ENCODE results near the gene MAPK14. TPM values are rescaled to one million over a fixed set of nuclear protein-coding genes. Genes with fewer than 3 reads are reported as not detected.
"Not testable (repeated sequence)": the region's sequence is repeated elsewhere in the genome, so short reads cannot be mapped to it uniquely, and the experiment has no call there.

Gene MAPK14
- total and polyA plus RNA-seq, 2 donors from 2014 or later: 19.9 to 56.6 TPM

DNA sequence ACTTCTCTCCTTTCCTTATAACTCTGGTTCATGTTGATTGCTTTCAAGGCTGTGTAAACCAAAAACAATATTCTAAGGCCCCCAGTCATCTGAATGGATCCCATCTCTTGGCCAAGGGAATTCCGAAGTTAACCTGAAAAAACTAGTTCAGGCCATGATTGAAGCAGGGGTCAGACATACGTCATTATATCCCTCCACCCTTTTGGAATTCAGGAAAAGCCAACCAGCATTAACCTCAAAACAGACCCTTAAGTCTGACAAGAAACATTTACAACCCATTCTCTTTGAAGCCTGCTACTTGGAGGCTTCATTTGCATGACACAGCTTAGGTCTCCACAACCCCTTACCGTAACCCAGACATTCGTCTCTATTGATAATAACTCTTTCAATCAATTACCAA, 42.9 kb upstream of the MAPK14 start:
- Histone ChIP-seq H3K36me3 (ENCODE audit: control insufficient read depth in 2 of 3, insufficient read depth in 3 of 3, low read length in 3 of 3) (no peaks in the 10 kb centered on the region), H3K27me3 (ENCODE audit: control insufficient read depth, insufficient read depth, low read length) (no peaks in the 10 kb centered on the region), H3K27ac (ENCODE audit: low read depth in 2 of 2, low read length in 2 of 2) (no peak overlapping the region), H3K9ac (ENCODE audit: low read length in 3 of 3) (no peak overlapping the region), H3K9me3 (ENCODE audit: control insufficient read depth in 2 of 3, insufficient read depth in 1 of 3, low read length in 3 of 3) (no peaks in the 10 kb centered on the region), H3K4me3 (ENCODE audit: low read length in 3 of 3) (no peak overlapping the region), H3K4me1 (ENCODE audit: control insufficient read depth in 2 of 3, insufficient read depth in 2 of 3, low read depth in 1 of 3, low read length in 3 of 3) (no peaks in the 10 kb centered on the region)
- intact Hi-C loops (cut with DNase I): no loop called here
- no peak for FAIRE-seq
- TF ChIP-seq, protein P1, sequence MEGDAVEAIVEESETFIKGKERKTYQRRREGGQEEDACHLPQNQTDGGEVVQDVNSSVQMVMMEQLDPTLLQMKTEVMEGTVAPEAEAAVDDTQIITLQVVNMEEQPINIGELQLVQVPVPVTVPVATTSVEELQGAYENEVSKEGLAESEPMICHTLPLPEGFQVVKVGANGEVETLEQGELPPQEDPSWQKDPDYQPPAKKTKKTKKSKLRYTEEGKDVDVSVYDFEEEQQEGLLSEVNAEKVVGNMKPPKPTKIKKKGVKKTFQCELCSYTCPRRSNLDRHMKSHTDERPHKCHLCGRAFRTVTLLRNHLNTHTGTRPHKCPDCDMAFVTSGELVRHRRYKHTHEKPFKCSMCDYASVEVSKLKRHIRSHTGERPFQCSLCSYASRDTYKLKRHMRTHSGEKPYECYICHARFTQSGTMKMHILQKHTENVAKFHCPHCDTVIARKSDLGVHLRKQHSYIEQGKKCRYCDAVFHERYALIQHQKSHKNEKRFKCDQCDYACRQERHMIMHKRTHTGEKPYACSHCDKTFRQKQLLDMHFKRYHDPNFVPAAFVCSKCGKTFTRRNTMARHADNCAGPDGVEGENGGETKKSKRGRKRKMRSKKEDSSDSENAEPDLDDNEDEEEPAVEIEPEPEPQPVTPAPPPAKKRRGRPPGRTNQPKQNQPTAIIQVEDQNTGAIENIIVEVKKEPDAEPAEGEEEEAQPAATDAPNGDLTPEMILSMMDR (IDR thresholded peaks at IDR 0.05; ENCODE audit: borderline replicate concordance, extremely low read depth, insufficient read depth): no peak
- DNase-seq: no peak

DNA sequence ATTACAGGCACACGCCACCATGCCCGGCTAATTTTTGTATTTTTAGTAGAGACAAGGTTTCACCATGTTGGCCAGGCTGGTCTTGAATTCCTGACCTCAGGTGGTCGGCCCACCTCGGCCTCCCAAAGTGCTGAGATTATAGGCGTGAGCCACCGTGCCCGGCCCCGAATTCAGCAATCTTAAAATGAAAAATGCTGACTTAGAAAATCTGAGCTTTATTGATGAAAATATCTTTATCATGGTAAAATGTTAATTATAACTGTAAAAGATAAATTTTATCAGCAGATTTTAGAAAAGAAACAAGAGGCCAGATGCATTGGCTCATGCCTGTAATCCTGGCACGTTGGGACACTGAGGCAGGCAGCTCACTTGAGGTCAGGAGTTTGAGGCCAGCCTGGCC, 39.6 kb upstream of the MAPK14 start:
- H3K4me1 ChIP-seq (ENCODE audit: control insufficient read depth in 2 of 3, insufficient read depth in 2 of 3, low read depth in 1 of 3, low read length in 3 of 3); DNase-seq; intact Hi-C loops (cut with DNase I); H3K4me3 ChIP-seq (ENCODE audit: low read length in 3 of 3); FAIRE-seq; H3K36me3 ChIP-seq (ENCODE audit: control insufficient read depth in 2 of 3, insufficient read depth in 3 of 3, low read length in 3 of 3); H3K27me3 ChIP-seq (ENCODE audit: control insufficient read depth, insufficient read depth, low read length); H3K9me3 ChIP-seq (ENCODE audit: control insufficient read depth in 2 of 3, insufficient read depth in 1 of 3, low read length in 3 of 3); H3K27ac ChIP-seq (ENCODE audit: low read depth in 2 of 2, low read length in 2 of 2); H3K9ac ChIP-seq (ENCODE audit: low read length in 3 of 3): not testable (repeated sequence)

DNA sequence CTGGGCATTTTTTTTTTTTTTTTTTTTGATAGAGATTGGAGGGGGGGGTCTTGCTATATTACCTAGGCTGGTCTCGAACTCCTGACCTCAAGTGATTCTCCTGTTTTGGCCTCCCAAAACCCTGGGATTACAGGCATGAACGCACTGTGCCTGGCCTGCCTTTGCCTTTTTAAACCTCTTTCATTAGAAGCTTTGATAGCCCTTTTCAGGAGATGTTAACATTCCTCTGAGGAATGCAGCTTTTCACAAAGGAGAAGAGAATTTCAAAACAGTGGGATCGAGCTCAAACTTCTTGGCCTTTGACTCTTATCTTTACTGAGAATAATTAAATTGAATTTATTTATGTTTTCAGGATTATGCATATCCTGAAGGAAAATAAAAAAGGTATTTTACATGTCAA, 34.5 kb upstream of the MAPK14 start:
- Histone ChIP-seq H3K9ac (ENCODE audit: low read length in 3 of 3) (no peak overlapping the region), H3K27ac (ENCODE audit: low read depth in 2 of 2, low read length in 2 of 2) (no peak overlapping the region), H3K36me3 (ENCODE audit: control insufficient read depth in 2 of 3, insufficient read depth in 3 of 3, low read length in 3 of 3) (no peaks in the 10 kb centered on the region), H3K4me3 (ENCODE audit: low read length in 3 of 3) (no peak overlapping the region), H3K9me3 (ENCODE audit: control insufficient read depth in 2 of 3, insufficient read depth in 1 of 3, low read length in 3 of 3) (peaks cover 0 to 2% (median 0%) of the 10 kb centered on the region in 3 donors), H3K4me1 (ENCODE audit: control insufficient read depth in 2 of 3, insufficient read depth in 2 of 3, low read depth in 1 of 3, low read length in 3 of 3) (no peaks in the 10 kb centered on the region), H3K27me3 (ENCODE audit: control insufficient read depth, insufficient read depth, low read length) (no peaks in the 10 kb centered on the region)
- TF ChIP-seq, protein P1 (IDR thresholded peaks at IDR 0.05; ENCODE audit: borderline replicate concordance, extremely low read depth, insufficient read depth): no peak
- no peak for DNase-seq
- FAIRE-seq: no peak
- intact Hi-C loops (cut with DNase I): no loop called here

GRCh38 chr6:36000451-36000850, 27.2 kb upstream of the MAPK14 start:
- intact Hi-C loops (cut with DNase I): no loop called here

More at GRCh38 chr6:36000451-36000850, 27.2 kb upstream of the MAPK14 start:
- no peaks in the 10 kb centered on the region for H3K36me3 ChIP-seq (ENCODE audit: control insufficient read depth in 2 of 3, insufficient read depth in 3 of 3, low read length in 3 of 3)
- H3K4me1 ChIP-seq (ENCODE audit: control insufficient read depth in 2 of 3, insufficient read depth in 2 of 3, low read depth in 1 of 3, low read length in 3 of 3): no peaks in the 10 kb centered on the region
- H3K9me3 ChIP-seq (ENCODE audit: control insufficient read depth in 2 of 3, insufficient read depth in 1 of 3, low read length in 3 of 3): no peaks in the 10 kb centered on the region
- TF ChIP-seq, protein P1 (IDR thresholded peaks at IDR 0.05; ENCODE audit: borderline replicate concordance, extremely low read depth, insufficient read depth): no peak
- DNase-seq (no peak), FAIRE-seq (no peak)
- H3K4me3 ChIP-seq (ENCODE audit: low read length in 3 of 3): no peak overlapping the region
- H3K27me3 ChIP-seq (ENCODE audit: control insufficient read depth, insufficient read depth, low read length): no peaks in the 10 kb centered on the region
- H3K9ac ChIP-seq (ENCODE audit: low read length in 3 of 3): no peak overlapping the region
- no peak overlapping the region for H3K27ac ChIP-seq (ENCODE audit: low read depth in 2 of 2, low read length in 2 of 2)
